HG03439 (cell line): ENCODE results near the gene PIK3C2G.
"Not testable (repeated sequence)": the region's sequence is repeated elsewhere in the genome, so short reads cannot be mapped to it uniquely, and the experiment has no call there.

Experiments
- ATAC-seq: cut with Tn5 transposase; IDR thresholded peaks from one replicate; pipeline ENCODE4 v1.9.1; 2021; ENCODE audit warnings: mild to moderate bottlenecking, moderate library complexity; ENCODE audit not compliant: unreplicated experiment

Gene PIK3C2G

GRCh38 chr12:18261273-18261672, at the start of gene PIK3C2G:
Gene PIK3C2G, plus strand, starts transcription at chr12:18261518. Its CDS starts 20,564 bp downstream, at chr12:18282082.
- ATAC-seq = no peak

- ATAC-seq = no peak
Measured at GRCh38 chr12:18217966-18218365, 43.4 kb upstream of the PIK3C2G start.

GRCh38 chr12:18221726-18222125, 39.6 kb upstream of the PIK3C2G start:
- ATAC-seq = no peak

- ATAC-seq = no peak
Measured at GRCh38 chr12:18222699-18223098, 38.6 kb upstream of the PIK3C2G start.

- ATAC-seq = no peak
Measured at GRCh38 chr12:18224745-18225144, 36.6 kb upstream of the PIK3C2G start.

GRCh38 chr12:18239526-18239925, 21.8 kb upstream of the PIK3C2G start:
- ATAC-seq = no peak

- ATAC-seq = no peak
Measured at GRCh38 chr12:18242380-18243089, 18.8 kb upstream of the PIK3C2G start.

- ATAC-seq = no peak
Measured at GRCh38 chr12:18243238-18243637, 18.1 kb upstream of the PIK3C2G start.

GRCh38 chr12:18246066-18246465, 15.3 kb upstream of the PIK3C2G start:
- no peak for ATAC-seq

- no peak for ATAC-seq
Measured at GRCh38 chr12:18250313-18250916, 10.9 kb upstream of the PIK3C2G start.

- ATAC-seq = no peak
Measured at GRCh38 chr12:18254081-18254480, 7.2 kb upstream of the PIK3C2G start.

- ATAC-seq = not testable (repeated sequence)
Measured at GRCh38 chr12:18255004-18255403, 6.3 kb upstream of the PIK3C2G start.

GRCh38 chr12:18257251-18257650, 4.1 kb upstream of the PIK3C2G start:
- no peak for ATAC-seq

- no peak for ATAC-seq
Measured at GRCh38 chr12:18258929-18259328, 2.4 kb upstream of the PIK3C2G start.

GRCh38 chr12:18259906-18260682, 1.2 kb upstream of the PIK3C2G start:
- ATAC-seq = no peak

GRCh38 chr12:18261906-18262305, 588 bp downstream of the PIK3C2G start:
- no peak for ATAC-seq

- no peak for ATAC-seq
Measured at GRCh38 chr12:18262514-18262913, 1.2 kb downstream of the PIK3C2G start.

GRCh38 chr12:18264581-18265075, 3.3 kb downstream of the PIK3C2G start:
- no peak for ATAC-seq

- ATAC-seq = no peak
Measured at GRCh38 chr12:18267427-18268099, 6.2 kb downstream of the PIK3C2G start.

GRCh38 chr12:18270958-18271460, 9.7 kb downstream of the PIK3C2G start:
- ATAC-seq = no peak

- ATAC-seq = no peak
Measured at GRCh38 chr12:18275981-18276380, 14.7 kb downstream of the PIK3C2G start.
